HG03469 (cell line): Measurements from ENCODE around the gene CCDC92.
"Not testable (repeated sequence)": the region's sequence is repeated elsewhere in the genome, so short reads cannot be mapped to it uniquely, and the experiment has no call there.

ENCODE experiments used
- ATAC-seq: cut with Tn5 transposase; IDR thresholded peaks from one replicate; pipeline ENCODE4 v1.9.1; 2021; ENCODE audit warnings: mild to moderate bottlenecking, moderate library complexity, moderate number of reproducible peaks; ENCODE audit not compliant: unreplicated experiment

Gene CCDC92

GRCh38 chr12:123912415-123913380 lies 59.9 kb downstream of the CCDC92 start:
- no peak for ATAC-seq

GRCh38 chr12:123911672-123912409 lies 60.8 kb downstream of the CCDC92 start:
- not testable (repeated sequence) for ATAC-seq

DNA sequence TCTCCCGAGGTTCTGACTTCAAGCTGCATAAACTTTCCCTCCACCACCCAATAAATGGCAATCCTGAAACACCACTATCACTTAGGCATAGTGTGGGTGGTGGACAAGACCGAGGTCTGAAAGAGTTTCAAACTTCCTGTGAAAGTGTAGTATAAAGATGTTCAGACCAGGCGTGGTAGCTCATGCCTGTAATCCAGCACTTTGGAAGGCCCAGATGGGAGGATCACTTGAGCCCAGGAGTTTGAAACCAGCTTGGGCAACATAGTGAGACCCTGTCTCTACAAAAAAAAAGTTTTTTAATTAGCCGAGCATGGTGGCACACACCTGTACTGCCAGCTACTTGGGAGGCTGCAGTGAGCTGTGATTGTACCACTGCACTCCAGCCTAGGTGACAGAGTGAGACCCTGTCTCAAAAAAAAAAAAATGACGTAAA lies 61.9 kb downstream of the CCDC92 start:
- ATAC-seq: no peak

DNA sequence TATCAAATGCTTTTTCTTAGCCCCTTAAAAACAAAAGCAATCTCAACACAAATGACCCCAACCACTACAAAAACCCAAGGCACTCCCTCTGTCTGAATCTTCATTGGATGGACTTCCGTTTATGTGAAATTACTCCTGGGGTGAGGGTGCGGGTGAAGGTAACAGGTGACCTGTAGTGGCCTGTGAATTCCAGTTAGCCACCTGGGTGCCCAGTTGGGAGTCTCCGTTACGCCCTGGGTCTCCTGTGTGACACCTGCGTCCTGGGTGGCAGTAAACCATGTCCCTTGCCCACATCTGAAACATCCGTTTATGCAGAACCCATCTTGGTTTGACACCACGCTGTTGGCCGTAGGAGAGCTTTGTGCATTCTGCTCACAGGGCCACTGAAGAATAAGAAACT lies 62.6 kb downstream of the CCDC92 start:
- no peak for ATAC-seq

DNA sequence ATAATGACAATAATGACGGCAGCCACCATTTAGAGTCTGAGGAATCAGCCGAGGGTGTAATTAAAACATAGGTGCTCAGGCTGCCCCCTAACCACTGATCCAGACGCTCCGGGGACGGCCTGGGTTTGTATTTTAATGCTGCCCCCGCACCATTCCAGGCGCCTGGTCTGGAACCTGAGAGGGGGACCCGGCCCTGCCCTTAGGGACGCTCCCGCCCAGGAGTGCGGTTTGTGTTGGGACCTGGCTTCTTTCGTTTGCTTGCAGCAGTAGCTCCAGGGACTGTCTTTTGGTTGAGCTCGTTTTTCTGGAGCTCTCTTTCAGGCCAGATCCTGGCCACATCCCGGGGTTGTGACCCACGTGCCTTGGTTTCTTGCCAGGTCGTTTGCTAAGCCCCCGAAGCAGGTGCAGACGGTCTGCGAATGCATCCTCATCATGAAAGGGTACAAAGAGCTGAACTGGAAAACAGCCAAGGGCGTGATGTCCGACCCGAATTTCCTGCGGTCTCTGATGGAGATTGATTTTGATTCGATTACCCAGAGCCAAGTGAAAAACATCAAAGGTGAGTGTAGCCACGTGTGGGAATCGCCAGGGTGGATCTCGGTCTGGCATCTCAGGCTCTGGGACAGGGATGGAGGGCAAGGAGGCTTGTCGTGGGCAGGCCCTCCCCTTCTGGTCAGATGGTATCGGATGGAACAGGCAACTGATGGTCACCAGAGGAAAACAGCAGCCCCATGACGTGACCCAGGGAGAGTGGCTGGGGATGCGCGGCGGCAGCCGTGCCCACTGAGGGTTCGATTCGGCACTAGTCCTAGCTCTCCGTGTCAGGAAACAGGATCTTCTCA lies 63.5 kb downstream of the CCDC92 start:
- no peak for ATAC-seq

- ATAC-seq: no peak
Measured at GRCh38 chr12:123907726-123908476, 64.7 kb downstream of the CCDC92 start.

DNA sequence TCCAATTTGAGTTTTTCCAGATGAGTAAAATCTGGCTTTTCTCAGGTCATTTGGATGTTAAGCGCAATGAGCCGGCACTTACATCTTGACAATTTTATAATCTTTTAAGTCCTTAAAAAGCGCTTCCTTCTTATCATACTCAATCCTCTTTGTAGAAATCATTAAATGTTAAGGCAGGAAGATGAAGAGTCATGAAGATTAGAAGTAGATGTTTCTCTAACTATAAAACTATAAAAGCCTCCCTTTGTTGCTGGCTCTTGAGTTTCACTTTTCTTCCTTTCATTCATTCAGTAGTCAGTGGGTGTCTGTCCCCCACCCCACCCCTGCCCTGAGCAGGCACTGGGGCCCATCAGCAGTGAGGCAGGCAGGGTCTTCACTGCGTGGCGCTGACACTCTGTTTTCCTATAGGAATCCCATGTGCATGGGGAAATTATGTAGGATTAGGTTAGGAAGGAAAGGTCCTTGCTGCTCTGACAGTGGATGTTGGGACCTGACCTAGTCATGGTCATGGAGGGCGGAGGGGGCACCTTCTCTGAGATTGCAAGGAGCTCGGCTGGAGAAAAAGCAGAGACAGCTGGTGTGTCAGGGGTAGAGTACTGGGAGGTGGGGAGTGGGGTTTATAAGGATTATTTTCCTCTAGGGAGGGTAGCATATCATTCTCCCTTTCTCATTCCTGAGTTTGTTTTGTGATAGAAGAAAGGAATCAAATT lies 65.8 kb downstream of the CCDC92 start:
- no peak for ATAC-seq

- no peak for ATAC-seq
Measured at GRCh38 chr12:123905319-123905925, 67.2 kb downstream of the CCDC92 start.

- no peak for ATAC-seq
Measured at GRCh38 chr12:123903301-123904065, 69.1 kb downstream of the CCDC92 start.

DNA sequence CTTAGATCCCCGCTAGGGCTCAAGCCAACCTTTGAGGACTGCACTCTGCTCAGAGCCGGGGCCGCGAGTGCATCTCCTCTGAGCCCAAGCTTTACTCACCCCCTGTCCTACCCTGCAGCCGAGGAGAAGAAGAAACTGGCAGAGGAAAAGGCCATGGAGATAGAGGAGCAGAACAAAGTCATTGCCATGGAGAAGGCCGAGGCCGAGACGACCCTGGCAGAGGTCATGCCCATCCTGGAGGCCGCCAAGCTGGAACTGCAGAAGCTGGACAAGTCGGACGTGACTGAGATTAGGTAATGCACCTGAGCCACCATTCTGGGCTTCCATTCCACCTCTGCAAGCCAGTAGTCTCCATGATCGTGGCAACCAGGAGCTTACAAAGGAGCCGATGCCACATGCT lies 69.8 kb downstream of the CCDC92 start:
- no peak for ATAC-seq

DNA sequence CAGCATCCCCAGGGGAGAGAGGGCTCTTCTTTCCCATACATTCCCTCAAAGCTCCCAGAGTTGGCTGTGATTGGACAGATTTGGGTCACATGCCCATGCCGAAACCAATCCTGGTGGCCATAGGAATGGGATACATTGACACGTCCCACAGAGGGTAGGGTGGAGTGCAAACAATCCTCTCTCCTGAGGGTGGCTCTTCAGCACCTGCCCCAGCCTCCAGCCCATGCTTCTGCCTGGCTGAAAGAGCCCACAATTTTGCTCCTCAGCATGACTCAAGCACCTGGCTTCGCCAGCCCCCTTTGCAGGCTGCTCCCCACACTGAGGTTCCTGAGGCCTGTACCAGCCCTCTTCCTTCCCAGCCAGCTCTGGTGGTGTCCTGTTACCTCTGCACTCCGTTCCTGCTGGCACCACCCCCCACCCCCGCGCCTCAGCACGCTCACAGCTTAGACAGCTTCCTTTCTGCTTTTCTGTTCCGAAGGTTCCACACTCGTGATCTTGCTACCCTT lies 71.7 kb downstream of the CCDC92 start:
- ATAC-seq: no peak

- ATAC-seq: no peak
Measured at GRCh38 chr12:123899368-123899767, 73.3 kb downstream of the CCDC92 start.

GRCh38 chr12:123898673-123899072 lies 74.0 kb downstream of the CCDC92 start:
- ATAC-seq: no peak

DNA sequence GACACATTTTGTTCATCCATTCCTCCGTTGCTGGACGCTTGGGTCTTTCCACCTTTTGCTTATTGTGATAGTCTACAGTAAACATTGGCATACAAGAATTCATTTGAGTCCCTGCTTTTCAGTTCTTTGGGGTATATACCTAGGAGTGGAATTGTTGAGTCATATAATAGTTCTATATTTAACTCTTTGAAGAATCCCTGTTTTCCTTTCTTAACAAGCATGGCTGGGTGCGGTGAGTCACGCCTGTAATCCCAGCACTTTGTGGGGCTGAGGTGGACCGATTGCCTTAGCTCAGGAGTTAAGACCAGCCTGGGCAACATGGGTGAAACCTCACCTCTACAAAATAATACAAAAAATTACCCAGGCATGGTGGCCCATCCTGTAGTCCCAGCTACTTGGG lies 75.4 kb downstream of the CCDC92 start:
- no peak for ATAC-seq

- no peak for ATAC-seq
Measured at GRCh38 chr12:123896767-123897166, 75.9 kb downstream of the CCDC92 start.

DNA sequence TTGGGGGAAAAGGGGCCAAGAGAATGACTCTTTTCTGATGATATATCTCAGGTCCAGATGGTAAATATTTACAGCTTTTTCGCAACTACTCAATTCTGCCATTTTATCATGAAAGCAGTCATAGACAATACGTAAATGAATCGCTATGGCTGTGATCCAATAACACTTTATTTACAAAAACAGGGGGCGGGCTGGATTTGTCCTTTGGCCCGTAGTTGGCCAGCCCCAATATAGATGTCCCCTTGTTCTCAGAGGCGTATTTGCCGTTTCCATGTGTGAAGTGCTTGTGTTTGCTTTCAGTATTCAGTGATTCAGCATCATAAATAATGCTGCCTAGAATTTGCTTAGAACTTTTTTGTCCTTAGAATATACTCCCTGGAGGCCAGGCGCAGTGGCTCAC lies 77.2 kb downstream of the CCDC92 start:
- ATAC-seq: no peak

GRCh38 chr12:123894823-123895345 lies 77.7 kb downstream of the CCDC92 start:
- ATAC-seq: no peak

DNA sequence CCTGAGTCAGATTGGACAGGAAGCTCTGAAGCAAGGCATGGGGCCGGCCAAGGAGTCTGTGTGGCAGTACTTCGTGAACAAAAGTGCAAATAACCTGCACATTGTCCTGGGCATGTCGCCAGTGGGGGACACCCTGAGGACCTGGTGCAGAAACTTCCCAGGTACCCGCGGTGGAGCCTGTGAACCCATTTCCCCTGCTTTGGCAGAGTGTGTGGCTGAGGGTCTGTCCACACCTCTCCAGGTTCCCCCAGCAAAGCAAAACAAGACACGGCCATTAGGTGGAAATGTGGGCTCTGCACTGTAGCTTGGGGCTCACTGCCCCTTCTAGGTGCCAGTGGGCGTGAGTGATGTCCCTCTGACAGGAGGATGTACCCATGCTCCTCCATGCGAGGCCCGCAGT lies 79.4 kb downstream of the CCDC92 start:
- no peak for ATAC-seq
